Activated CD4-positive, alpha-beta T cell treated with anti-CD3 and anti-CD28 coated beads, Interleukin-2, Interleukin-4, amounts not matched to agents 100 ng/mL and 50 ng/mL, durations not matched to agents 16 hours and 8 hours (primary cell): ENCODE results near the gene PHACTR3.

Experiments used
- DNase-seq: peaks from one replicate; pipeline ENCODE4 v3.0.0-alpha.2; 2020; ENCODE audit warnings: low spot score

The PHACTR3 gene

DNA sequence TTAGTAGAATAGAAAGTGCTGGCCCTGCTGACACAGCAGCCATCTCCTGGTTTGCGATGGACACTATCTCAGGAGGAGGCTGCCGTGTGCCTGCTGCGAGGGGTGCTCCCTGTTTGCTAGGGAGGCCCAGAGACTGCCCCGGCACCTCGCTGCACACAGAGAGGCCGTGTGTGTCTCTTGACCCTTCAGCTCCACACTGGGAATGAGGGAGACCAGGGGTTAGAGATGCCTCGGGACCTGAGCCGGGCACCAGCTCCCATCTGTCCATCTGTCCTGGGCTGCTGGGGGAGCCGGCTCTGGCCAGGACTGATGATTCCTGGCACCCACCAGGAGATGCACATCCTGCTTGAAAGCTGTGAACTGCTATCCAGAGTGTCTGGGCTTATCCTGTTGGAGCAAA, 18.2 kb downstream of the PHACTR3 start:
- no peak for DNase-seq

DNA sequence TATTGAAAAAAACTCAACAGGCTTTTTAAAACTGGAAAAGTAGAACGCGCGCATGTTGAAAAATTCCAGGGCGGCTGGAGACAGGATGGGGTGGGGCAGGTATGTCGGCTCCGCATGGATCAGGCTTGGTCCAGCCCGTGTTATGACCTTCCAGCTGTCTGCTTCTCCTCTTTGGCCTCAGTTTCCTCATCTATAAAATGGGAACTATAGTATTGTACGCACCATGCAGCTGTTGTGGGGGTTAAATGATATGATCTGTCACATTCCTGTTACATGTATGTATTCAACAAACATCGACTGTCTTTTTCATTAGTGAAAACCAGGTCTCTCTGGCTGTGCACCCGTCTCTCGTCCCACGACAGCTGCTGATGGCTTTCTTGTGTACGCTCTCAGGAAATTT, 18.8 kb downstream of the PHACTR3 start:
- DNase-seq, result no peak

- no peak for DNase-seq
Observed at GRCh38 chr20:59623583-59623982, 19.2 kb downstream of the PHACTR3 start.

DNA sequence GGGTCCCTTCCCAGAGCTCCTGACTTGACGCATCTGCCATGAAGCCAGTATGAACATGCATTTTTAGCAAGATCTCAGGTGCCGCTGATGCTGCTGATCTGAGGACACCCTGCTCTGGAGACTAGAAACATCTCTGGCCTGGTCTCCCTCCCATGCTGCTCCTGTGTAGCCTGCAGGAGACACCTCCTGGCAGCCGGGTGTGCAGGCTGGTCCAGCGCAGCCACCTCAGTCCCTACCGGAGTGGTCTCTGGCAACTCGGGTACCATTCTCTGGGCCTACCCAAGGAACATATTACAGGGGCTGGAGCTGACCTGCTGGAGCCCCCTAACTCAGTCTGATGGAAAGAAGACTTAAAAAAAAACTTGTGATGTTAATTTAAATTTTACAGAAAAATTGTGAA, 20.1 kb downstream of the PHACTR3 start:
- no peak for DNase-seq

GRCh38 chr20:59625214-59625922, 21.0 kb downstream of the PHACTR3 start:
- no peak for DNase-seq

DNA sequence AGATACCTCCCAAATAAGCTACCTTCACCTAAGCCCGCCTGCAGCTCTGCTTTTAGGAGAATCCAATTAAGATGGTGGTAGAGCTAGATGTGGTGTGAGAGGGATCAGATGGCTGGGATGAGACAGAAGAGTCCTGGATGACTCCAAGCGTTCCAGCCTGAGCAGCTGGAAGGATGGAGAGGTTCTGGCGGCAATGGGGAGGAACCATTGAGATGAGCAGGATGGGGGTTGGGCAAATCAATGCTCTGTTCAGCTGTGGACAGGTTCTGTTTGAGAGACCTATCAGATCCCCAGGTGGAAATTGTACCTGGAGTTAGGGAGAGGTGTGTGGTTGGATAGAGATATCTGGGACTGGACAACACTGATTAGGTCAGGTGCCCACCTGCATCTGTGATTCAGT, 23.0 kb downstream of the PHACTR3 start:
- no peak for DNase-seq

GRCh38 chr20:59628171-59628570, 23.8 kb downstream of the PHACTR3 start:
- DNase-seq, result no peak

GRCh38 chr20:59629141-59630045, 25.1 kb downstream of the PHACTR3 start:
- DNase-seq, result no peak

- DNase-seq, result no peak
Observed at GRCh38 chr20:59630526-59630925, 26.2 kb downstream of the PHACTR3 start.

GRCh38 chr20:59631751-59632540, 27.6 kb downstream of the PHACTR3 start:
- DNase-seq, result no peak

DNA sequence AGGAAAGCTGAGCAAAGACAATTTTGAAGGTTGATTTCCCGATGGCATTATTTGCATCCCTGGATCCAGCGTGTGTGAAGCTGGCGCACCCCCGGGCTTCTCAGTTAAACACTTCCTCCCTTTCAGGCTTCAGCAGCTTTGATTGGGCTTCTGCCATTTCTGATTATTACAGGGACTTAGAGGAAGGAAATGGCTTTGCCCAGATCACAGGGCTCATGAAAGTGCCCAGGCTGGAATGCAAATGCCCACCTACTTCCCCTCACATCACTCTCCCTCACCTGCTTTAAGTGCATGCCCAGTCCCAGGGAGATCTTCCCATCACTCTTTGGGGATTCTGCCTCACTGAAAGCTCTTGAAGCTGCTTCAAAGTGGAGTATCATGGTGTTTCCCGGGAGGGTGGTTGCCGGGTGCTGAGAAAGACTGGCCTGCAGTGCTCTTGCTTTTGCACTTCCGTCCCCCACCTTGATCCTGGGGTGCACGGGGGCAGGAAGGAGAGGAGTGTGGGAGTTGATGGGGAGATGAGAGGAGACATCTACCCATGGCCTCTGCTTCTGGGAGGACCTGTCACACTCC, 28.3 kb downstream of the PHACTR3 start:
- no peak for DNase-seq

DNA sequence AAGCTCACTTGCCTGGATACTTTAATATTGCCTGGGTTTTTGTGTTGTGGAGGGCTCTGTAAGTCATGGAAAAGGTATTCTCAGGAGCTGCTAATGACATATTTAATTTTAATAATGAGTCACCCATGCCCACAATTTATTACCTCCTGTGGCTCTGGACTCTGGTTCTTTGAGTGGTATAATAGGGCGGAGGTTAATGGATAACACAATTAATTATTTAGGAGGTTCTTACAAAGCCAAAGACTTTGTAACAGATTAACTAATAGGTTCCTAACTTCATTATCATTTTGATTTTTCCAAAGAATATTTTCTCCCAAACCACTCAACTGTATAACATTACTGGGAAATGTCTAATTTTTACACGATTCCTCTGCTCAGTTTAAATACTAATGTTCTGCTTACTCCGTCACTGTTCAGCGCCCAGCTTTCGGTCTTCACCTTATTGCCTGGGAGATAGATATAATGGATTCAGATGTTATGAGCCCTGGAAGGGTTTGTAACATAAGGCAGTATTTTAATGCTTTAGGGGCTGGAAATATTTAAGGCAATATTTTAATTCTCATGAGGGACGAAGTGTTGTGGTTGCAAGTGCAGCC, 29.4 kb downstream of the PHACTR3 start:
- DNase-seq, result no peak

DNA sequence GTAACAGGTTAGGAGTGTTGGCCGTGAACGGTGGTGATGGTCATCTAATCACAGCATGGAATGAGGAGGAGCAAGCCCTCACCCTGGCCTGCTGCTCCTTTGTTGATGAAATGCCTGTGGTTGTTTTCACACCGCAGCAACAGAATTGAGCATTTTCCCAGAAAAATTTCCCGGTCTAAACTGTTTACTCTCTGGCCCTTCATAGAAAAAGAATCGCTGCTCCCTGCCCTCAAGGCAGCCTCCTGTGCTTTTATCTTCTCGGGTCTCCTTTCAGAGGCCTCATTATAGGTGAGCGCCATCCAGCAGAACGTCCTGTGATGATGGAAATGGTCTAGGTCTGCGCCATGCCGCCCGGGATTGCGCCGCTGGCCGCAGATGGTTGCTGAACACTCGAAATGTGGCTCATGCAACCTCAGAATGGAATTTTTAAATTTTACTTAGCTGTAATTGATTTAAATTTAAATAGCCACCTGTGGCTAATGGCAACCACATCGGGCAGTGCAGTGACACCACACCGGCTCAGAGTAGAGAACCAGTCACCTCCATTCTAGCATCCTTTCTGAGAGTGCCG, 30.2 kb downstream of the PHACTR3 start:
- no peak for DNase-seq

- no peak for DNase-seq
Observed at GRCh38 chr20:59636766-59637370, 32.5 kb downstream of the PHACTR3 start.

GRCh38 chr20:59640267-59640666, 35.9 kb downstream of the PHACTR3 start:
- DNase-seq, result no peak

GRCh38 chr20:59643615-59644061, 39.3 kb downstream of the PHACTR3 start:
- no peak for DNase-seq

- no peak for DNase-seq
Observed at GRCh38 chr20:59644371-59644939, 40.1 kb downstream of the PHACTR3 start.

GRCh38 chr20:59645271-59645670, 40.9 kb downstream of the PHACTR3 start:
- DNase-seq, result no peak

DNA sequence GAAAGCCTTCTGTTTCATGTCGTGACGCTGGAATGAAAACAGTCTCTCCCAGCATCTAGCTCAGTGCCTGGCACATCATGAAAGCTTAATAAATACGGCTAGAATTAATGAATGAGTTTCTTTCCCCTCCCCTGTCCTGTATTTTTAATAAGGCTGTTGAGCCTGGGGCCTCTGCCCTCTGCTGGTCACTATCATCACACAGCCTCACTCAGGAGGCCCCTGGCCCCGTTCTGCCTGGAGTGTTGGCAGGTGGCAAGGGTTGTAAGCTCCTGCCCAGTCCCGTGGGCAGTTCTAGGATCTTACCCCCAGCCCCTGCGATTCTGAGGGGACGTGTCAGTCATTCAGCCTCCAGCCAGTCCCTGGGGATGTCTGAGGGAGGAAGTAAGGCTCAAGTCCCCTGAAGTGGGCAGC, 41.4 kb downstream of the PHACTR3 start:
- DNase-seq, result no peak

GRCh38 chr20:59646487-59646886, 42.1 kb downstream of the PHACTR3 start:
- DNase-seq, result no peak

DNA sequence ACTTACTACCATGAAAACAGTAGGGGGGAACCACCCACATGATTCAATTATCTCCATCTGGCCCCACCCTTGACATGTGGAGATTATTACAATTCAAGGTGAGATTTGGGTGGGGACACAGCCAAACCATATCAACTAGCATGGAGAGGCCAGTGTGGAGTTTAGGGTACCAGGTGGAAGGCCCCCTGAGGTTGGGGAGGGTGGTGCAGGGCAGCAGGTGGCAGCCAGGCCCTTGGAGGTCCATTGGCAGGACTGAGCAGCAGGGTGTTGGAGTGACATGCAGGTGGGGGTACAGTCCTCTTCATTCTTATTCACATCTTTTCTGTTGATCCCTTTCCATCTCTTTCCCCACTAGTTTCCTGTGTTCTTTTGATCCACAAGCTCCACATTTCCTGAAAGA, 42.9 kb downstream of the PHACTR3 start:
- DNase-seq, result no peak
